HG03175 (cell line): ENCODE measurements around the gene ST7.

Experiments
- ATAC-seq: cut with Tn5 transposase; IDR thresholded peaks from one replicate; pipeline ENCODE4 v1.9.1; 2021; ENCODE audit warnings: mild to moderate bottlenecking, moderate library complexity; ENCODE audit not compliant: unreplicated experiment

The ST7 gene

DNA sequence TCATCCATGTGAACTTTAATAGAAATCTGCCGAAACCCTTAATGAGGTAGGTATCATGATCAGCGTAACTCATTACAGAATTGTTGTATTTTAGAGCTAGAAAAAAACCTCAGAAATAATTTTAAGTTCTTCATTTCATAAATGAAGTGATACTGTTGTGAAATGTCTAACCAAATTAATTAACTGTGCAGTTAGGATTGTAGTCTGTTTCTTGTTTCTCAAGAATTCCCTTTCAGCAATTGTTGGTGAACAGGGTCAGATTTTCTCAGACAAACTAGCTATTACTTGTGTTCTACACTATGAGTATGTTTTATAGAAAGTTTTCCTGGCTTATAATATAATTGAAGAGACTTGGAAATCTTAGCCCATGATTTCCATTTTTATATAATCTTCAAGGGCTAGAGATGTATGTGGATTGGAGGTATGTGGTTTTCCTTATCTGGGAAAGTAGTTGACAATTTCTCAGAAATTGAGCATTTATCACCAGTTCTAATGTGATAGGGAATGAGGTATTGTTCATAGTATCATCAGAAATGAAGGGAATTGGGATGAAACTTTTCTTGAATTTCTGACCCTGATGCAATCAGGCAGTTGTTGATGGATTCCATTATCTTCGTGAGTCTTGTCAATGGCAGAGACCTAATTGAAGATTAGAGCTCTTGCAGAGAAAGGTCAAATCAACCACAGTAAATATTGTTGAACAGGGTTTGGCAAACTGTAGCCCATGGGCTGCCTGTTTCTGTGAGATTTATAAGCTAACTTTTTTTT lies 55.0 kb downstream of the ST7 start:
- ATAC-seq, result no peak

DNA sequence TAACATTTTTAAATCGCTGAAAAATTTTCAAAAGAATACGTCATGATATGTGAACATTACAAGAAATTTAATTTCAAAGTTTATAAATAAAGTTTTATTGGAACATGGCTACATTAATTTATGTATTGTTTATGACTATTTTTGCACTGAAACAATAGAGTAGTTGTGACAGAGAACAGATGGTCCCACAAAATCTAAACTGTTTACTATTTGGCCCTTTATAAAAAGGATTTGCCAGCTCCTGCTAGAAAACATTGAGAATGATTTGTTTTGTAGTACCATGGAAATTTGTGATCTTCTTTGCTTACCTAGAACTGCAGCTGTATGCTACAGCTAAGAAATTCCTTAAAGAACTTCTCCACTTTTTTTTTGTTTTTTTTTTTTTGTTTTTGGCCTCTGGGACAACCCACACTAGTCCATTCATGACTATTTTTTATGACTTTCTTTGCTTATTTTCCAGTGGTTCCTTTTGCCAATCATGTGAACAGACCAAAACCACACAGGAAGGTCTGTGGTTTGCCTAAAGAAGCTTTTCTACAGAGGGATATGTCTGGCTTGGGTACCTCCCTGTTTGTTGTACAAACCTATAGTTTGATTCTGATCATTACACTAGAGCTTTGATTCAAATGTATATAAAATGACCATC lies 55.7 kb downstream of the ST7 start:
- no peak for ATAC-seq

DNA sequence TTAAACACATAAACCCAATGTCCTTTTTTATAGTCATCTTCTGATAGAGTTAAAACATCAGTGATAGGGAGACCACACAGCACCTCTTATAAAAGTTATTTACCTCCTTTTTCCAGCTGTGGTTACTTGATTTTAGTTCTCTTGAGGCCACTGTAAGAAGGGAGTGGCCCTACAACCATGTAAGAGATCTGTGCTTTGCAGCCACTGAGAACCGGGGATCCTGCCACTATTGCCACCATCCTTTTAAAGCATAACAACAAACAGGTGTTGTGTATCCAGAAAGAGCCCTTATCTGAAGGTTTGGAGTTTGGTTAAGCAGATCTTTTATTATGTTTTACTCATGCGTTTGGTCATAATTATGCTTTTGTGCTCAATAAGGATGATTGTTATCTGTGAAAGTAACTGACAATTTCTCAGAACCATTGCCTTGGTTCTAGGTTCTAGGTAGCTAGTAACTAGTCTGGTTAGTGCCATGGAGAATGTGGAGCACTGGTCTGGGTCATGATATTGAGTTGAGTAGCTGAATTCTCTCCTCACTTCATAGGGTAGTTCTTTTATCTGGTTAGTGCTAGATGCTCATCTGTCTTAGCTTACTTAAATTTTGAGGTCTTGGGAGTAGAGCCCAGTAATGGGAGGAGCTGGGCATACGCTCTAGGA lies 56.5 kb downstream of the ST7 start:
- ATAC-seq, result no peak

- peak; percentile 27 for ATAC-seq
These were observed 57.3 kb downstream of the ST7 start for GRCh38 chr7:117010375-117011133.

DNA sequence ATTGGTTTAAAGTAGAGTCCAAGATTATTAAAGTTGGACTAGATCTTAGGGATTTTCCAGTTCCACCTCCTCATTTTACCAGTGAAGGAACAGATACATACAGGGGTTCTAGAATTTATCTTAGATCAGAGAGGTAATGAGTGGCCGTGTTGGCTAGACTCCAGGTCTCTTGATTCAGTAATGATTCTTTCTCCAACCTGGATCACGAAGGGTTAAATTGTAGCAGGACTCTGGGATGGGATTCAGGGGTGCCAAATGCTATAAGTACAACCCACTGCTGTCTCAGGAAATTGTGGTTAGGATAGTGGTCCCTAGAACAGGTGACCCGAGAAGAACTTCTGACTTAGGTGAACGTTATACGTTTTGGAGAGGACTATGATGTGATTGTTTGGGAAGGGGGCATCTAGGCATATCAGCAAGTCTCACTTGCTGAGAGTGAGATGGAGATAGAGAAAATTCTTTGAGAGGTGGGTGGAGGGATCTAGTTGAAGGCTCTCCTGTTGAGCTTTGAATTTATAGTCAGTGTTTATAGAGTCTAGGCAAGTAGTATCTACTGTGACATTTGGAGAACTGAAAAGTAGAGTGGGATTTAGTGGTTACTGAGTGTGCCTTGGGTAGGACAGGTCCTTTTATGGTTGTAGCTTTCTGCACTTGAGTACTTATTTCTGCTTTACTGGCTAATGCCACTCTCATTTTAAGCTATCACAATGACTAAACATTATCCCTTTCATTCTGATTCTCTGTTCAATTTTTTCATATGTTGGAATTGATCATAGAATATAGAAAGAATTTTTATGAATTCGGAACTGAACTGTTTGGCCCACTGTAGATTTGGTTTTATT lies 58.3 kb downstream of the ST7 start:
- peak; percentile 84 for ATAC-seq

- peak; percentile 1 for ATAC-seq
These were observed 59.0 kb downstream of the ST7 start for GRCh38 chr7:117012284-117012683.

DNA sequence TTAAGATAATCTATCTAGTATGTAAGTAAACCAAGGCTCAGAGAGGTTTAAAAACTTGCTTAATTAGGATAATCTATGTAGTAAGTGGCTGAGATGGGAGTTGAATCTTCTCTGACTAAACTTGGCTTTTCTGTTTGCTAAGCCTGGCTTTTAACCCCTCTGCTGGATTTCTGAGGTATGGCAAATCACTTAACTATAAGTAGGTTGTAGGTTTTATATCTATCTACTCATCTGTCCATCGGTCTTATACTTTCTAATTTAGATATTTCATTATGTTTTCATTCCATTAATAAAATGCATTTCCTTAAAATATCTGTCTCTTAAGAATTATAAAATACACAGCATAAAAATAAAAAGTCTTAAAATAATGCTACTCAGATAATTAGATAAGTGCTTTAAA lies 59.4 kb downstream of the ST7 start:
- peak; percentile 20 for ATAC-seq

- no peak for ATAC-seq
These were observed 60.9 kb downstream of the ST7 start for GRCh38 chr7:117014099-117014656.

DNA sequence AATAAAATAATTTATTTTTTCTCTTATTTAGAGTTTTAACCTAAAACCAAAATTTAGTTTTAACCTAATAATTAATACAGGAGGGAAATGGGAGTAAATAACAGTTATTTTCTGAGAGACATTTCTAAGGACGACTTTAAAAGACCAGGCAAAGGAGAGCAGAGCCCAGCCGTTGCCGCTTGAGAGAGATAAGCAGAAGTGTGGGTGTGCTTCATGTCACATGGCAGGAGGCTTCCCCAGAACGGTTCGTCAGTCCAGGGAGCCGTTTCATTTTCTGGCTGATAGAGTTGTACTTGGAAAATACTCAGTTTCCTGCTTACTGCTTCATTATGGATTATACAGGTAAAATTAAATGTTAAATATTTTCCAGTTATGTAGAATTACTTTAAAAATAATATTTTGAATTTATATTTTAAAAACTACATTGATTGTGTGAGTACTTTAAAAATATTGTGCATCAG lies 61.4 kb downstream of the ST7 start:
- ATAC-seq, result peak; percentile 44

- no peak for ATAC-seq
These were observed 62.2 kb downstream of the ST7 start for GRCh38 chr7:117015258-117016184.

DNA sequence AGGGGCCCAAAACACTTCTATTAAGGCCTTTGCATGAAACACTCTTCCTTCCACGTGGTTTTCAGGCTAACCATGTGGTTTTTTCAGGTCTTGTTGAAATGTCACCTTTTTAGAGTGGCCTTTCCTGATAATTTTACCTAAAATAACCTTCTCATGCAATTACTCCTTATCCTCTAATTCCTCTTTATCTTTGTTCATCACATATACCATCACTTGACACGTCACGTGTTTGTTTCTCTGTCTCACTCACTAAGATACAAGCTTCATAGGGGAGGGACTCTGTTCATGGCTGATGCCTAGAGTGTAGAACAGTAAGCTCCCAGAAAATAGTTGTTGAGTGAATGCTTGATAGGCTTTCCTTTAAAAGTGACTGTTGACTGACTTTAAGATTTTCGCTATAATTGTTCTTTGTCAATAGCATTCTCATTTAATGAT lies 63.7 kb downstream of the ST7 start:
- no peak for ATAC-seq

DNA sequence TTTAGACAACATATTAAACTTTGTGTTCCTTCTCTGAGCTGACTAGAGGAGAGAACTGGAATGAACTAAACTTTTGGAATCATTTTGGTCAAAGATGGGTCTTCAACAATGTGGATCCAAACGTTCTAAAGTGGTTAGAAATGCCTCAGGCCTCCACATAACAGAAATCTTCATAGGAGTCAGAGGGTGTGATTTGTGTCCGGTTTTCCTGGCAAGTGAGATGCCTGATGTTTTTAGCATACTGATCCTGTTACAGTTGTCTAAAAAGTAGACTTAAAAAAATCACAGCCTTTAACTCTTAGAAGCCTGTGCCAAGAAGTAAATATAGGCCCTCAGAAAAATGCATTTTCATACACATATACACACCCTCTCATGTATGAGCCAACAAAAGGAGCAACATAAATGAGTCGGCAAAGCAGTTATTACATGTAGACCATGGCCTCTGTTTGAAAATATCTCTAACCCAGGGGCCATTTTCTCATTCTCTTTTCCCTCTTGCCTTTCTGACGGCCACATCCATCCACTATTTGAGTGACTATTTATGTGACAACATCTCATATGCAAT lies 64.5 kb downstream of the ST7 start:
- no peak for ATAC-seq

- ATAC-seq, result no peak
These were observed 65.4 kb downstream of the ST7 start for GRCh38 chr7:117018713-117019112.

DNA sequence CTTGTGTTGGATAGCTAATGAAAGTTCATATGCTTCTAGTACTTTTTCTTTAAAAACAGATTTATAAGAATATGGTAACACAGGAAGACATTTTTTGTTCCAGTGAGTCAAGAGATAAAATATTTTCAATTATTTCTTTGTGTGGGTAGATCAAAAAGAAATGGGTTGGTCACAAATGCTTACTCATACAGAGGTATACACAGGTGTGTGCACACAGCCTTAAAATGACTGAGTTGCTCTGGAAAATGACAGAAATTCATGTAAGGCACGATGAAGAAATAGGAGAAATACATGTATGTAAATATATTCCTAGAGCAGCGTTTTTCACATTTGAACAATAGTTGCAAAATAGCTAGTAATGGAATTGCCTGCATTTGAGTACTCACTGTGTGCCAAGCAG lies 66.0 kb downstream of the ST7 start:
- no peak for ATAC-seq

DNA sequence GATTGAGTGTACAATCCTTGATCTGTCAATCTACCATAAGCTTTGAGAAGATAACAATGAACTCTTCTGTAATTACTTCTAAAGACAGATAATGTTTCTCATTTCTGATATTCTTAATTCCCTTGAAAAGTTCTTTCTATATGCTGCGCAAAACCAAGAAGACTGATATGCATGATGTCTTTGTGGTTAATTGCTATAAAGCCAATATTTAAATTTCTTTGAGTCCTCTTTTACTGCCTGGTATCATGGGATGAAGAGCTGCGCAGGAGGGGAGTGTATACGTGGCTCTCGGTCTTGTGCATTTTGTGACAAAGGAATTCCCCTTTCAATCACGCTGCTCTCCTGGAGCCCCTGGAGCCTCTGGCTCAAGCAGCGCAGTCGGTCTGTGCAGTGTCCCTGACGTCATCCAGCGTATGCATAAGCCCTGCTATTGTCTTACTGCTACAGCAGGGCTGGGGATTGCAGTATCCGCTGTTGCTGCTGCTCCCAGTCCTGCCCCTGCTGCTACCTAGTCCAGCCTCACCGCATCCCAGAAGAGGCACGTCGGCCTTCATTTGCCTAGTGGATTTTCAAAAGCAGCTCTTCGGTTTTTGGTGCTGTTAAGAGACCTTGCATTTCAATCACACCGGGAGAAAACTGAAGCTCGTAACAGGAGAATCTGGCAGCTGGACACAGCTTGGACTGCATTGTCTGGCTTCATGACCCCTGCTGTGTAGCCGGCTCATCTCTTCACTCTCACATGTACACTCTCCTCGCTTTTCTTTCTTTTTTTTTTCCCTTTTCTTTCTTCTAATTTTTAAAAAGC lies 66.7 kb downstream of the ST7 start:
- no peak for ATAC-seq

GRCh38 chr7:117020591-117020973 lies 67.3 kb downstream of the ST7 start:
- no peak for ATAC-seq

DNA sequence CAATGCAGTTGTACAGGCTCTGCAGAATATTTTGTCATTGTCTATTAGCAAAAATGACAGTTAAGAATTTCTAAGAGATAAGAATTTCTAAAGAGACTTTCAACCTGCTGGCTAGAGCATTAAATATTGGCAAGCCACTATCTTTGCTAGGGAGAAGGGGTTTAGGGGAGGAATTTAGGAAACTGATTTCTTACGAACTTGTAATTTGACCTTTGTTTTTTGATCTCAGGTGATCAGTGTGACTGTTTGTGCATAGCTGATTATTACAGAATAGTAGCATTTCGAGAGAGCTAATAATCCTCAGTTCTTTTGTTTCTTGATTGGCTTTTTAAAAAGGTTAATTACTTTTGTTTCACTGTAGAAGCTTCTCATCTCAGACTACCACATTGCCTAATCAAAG lies 68.1 kb downstream of the ST7 start:
- ATAC-seq, result no peak

DNA sequence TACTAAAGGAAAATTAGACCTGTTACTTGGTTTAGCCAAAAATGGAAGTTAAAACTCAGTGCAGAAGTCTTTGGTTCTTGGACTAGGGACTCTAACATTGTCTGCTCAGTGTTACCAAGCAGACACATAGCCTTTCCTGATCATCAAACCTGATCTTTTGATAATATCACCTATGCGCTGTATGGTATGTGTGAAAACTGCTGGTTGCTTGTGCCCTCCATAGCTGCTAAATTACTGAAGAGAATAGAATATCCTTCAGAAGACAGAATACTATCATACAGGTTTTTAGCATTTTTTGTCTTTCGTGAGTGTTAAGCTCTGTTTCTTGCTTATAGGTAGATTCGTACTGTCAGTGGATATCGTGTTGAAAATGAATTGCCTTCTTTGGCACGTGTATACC lies 68.7 kb downstream of the ST7 start:
- ATAC-seq, result no peak
